ENCODE results near the gene FCMR.

The FCMR gene

DNA sequence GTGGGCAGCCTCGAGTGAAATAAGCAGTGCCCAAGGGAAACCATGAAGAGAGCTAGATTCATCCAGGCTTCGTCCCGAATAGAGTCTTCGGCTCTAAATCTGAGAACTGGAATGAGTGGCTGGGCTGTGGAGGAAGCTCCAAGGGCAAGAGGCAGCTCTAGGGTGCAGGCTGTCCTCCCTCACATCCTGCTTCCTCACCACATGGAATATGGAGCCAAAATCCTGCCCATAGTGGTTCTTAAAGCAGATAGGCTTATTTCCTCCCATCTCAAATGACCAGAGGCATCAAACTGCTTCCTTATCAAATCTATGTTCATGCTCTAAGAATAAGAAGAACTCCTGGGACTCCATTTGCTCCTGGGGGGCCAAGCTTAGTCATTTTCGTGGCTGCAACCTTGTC is 22.0 kb downstream of the FCMR start:
- DNase-seq (ENCODE audit: low spot score): no peak

DNA sequence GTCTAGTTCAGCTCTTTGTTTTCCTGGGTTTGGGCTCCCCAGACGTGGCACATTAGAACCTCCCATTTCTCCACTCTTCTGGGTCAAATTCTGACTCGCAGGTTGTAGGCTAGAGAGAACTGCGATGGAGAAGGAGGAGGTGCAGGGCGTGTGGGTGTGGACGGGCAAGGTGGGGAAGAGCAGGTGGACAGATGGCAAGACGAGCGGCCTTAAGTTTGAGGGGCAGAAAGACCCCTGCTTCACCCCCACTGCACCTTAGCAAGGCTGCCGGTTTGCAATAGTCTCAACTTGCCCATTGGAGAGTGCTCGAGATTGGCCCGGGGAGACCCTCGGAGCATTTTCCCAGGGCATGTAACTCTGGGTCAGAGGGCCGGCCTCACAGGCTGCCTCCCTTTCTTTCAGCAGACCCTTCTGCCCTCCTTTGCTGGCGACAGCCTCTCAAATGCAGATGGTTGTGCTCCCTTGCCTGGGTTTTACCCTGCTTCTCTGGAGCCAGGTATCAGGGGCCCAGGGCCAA is 22.8 kb downstream of the FCMR start:
- no peak for DNase-seq (ENCODE audit: low spot score)

GRCh38 chr1:206898089-206898914 is 23.4 kb downstream of the FCMR start:
- no peak for DNase-seq (ENCODE audit: low spot score)

DNA sequence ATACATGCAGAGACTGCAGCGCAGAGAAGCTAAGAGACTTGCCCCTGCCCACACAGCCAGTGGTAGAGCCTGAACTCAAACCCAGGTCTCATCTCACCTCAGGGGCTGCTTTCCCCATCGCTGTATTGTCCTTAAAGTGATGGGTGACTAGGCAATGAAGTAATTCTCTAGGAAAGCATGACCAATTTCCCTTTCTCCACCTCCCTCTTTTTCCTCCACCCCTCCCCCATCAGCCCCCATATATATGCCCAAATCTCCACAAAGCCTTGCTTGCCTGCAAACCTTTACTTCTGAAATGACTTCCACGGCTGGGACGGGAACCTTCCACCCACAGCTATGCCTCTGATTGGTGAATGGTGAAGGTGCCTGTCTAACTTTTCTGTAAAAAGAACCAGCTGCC is 24.6 kb downstream of the FCMR start, which contains the start of gene IL24:
Gene IL24 (plus strand): TSS at position 269 of the 400 bp plus-strand sequence. CDS start 390 bp downstream, outside the sequence.
- no peak for DNase-seq (ENCODE audit: low spot score)

GRCh38 chr1:206896261-206896660 is 25.5 kb downstream of the FCMR start:
- no peak for DNase-seq (ENCODE audit: low spot score)

GRCh38 chr1:206895837-206896242 is 25.9 kb downstream of the FCMR start:
- peak; percentile 23 for DNase-seq (ENCODE audit: low spot score)

DNA sequence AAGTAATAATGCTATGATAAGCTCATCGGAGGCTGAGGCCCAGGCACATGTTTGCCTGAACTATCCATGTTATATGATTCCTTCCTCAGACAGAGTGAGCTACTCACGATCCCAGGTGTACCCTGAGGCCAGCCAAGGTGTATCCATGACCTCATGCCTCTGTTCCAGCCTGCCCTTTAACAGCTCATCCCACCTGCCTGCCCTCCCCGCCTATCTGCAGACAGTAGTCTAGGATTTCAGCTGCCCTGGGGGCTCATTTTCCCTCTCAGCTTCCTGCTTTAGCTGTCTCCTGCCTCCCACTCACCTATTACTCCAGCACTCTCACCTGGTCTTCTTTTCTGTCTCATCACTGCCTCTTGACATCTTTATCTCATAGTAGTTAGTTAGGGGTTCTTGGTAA is 26.4 kb downstream of the FCMR start:
- no peak for DNase-seq (ENCODE audit: low spot score)

GRCh38 chr1:206893380-206893779 is 28.4 kb downstream of the FCMR start:
- no peak for DNase-seq (ENCODE audit: low spot score)

- no peak for DNase-seq (ENCODE audit: low spot score)
These were observed 29.3 kb downstream of the FCMR start for GRCh38 chr1:206892351-206892984.

DNA sequence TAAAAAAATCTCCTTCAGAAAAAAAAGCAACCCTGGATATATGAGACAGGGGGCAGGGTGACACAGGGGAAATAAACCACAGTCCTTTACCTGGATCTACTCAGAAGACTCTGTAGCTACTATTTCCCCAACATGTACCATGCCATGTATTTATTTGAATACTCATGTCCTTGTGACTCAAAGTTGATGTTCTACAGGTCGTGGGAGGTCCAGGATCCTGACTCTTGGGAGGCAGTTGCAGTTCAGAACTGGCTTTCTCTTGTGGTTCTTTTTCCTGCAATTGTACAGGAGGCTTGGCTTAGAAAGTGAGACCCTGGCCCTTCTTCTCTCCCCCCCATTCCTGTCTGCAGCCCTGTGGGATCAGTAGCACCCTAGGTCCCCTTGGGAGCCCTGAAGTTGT is 30.3 kb downstream of the FCMR start:
- no peak for DNase-seq (ENCODE audit: low spot score)

GRCh38 chr1:206890125-206891060 is 31.3 kb downstream of the FCMR start:
- no peak for DNase-seq (ENCODE audit: low spot score)

GRCh38 chr1:206887701-206888100 is 34.0 kb downstream of the FCMR start:
- DNase-seq (ENCODE audit: low spot score): no peak

DNA sequence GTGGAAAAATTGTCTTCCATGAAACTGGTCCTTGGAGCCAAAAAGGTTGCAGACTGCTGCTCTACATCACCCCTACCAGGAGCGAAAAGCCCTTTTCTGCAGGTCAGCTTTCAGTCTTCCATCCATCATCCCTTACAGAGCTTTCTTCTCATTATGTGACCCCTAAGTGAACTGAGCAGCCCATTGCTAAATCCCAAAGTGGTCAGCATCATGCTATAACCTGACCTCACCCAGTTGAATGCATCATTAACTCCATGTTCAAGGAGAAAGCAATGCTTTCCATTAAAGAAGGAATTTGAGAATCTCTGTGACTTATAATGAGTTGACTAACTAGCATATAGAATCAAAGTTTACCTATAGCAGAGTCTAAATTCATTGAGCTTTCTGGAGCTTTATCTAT is 34.9 kb downstream of the FCMR start:
- no peak for DNase-seq (ENCODE audit: low spot score)

DNA sequence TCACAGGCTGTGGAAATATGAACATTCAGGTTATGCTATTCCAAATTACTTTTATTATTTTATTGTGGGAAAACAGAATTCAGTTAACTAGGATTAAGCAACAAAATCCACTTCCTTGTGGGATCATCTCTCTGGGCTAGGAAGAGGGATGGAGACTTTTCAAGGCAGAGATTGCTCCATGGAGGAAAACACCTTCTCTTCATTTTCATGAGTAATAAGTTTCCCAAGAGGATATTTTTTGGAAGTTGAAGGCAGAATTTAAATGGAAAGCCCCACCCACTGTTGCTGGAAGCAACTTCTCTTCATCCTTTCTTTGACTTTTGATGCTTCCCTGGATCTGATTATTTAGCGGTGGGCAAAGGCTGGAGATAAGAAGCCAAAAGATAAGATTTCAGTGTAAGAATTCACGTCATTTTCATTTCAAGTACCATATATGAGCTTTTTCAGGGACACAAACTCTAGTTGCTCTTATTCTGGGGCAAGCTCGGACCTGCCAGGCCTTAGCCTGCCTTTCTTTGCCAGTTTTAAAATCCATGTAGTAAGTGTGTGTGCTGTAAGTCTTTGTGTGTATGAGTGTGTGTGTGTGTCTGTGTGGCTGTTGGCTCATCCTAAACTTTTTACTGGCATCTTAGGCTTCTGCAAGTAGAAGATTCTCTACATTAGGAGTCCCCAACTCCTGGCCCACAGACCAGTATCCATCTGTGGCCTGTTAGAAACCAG is 36.2 kb downstream of the FCMR start:
- DNase-seq (ENCODE audit: low spot score): no peak

GRCh38 chr1:206883876-206884275 is 37.9 kb downstream of the FCMR start:
- no peak for DNase-seq (ENCODE audit: low spot score)

- no peak for DNase-seq (ENCODE audit: low spot score)
These were observed 38.6 kb downstream of the FCMR start for GRCh38 chr1:206883160-206883559.

DNA sequence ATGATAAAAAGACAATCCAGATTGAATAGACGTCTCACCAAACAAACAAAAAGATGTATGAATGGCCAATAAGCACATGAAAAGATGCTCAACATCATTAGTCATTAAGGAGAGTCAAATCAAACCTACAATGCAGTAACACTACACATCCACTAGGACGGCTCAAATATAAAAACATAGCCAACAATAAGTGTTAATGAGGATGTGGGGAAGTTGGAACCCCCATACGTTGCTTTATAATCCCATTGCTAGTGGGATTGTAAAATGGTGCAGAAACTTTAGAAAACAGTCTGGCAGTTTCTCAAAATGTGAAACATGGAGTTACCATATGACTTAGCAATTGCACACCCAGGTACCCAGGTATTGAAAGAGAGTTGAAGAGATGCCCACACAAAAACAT is 39.2 kb downstream of the FCMR start:
- no peak for DNase-seq (ENCODE audit: low spot score)

GRCh38 chr1:206880314-206880713 is 41.4 kb downstream of the FCMR start:
- DNase-seq (ENCODE audit: low spot score): no peak

- DNase-seq (ENCODE audit: low spot score): no peak
These were observed 43.3 kb downstream of the FCMR start for GRCh38 chr1:206878456-206878855.

- no peak for DNase-seq (ENCODE audit: low spot score)
These were observed 45.9 kb downstream of the FCMR start for GRCh38 chr1:206875752-206876377.

DNA sequence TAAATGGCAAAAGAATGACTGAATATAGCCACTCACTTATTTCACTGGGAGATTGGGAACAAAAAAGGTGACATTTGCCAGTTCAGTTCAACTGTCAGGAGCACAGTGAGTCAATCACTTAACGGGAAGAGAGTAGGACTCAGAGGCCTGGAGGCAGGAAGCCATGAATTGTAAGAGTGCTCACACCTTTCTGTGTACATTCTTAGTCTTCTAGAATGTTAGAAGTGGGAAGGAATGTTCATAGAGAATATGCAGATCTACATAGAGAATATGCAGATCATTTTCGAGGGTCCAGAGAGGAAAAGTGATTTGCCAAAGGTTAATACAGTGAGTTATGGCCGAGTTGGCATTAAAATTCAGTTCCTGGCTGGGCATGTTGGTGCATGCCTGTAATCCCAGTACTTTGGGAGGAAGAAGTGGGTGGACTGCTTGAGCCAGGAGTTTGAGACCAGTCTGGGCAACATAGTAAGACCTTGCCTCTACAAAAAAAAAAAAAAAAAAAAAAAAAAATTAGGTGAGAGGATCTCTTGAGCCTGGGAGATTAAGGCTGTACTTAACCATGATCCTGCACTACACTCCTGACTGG is 48.0 kb downstream of the FCMR start:
- no peak for DNase-seq (ENCODE audit: low spot score)
